OCI-LY7 (cell line): ENCODE data around the gene HBM. TPM values are rescaled to one million over a fixed set of nuclear protein-coding genes. Genes with fewer than 3 reads are reported as not detected.

Experiments used
- BruUV-seq: library from RNA; stranded (reverse); fragments of 400-500 nt; replicated peaks from 2 replicates; lab custom pipeline; 2021; lab: Mats Ljungman, UMichigan
- CTCF ChIA-PET: fragments of 300-600 bp; sonication (Branson Sonifier 250); formaldehyde crosslinking; loops from one replicate; lab custom pipeline; 2022; ENCODE audit warnings: antibody characterized with exemption; ENCODE audit not compliant: unreplicated experiment; lab: Charles Lee
- POLR2A ChIA-PET: fragments of 300-600 bp; sonication (Branson Sonifier 250); formaldehyde crosslinking; loops from one replicate; lab custom pipeline; 2022; ENCODE audit warnings: antibody characterized with exemption; lab: Charles Lee
- DNase-seq: peaks from one replicate; pipeline ENCODE4 v3.0.0-alpha.2; 2015; ENCODE audit warnings: low spot score
- H2AFZ ChIP-seq: fragments of 200-600 bp; sonication (generic), shearing (Covaris generic); 2 replicates; pipeline ENCODE4 v1.6.1; 2014; ENCODE audit warnings: mild to moderate bottlenecking, antibody characterized with exemption, low read length, moderate library complexity
- H3K27ac ChIP-seq: fragments of 200-600 bp; sonication (generic); 2 replicates; pipeline ENCODE4 v1.5.1; 2014; ENCODE audit warnings: mixed run types, low read depth, mild to moderate bottlenecking, moderate library complexity, low read length, inconsistent platforms; ENCODE audit not compliant: poor library complexity, severe bottlenecking
- H3K36me3 ChIP-seq: fragments of 200-600 bp; sonication (generic); 2 replicates; pipeline ENCODE4 v1.6.1; 2014; ENCODE audit warnings: mild to moderate bottlenecking, antibody characterized with exemption, low read length, moderate library complexity, mixed read lengths; ENCODE audit not compliant: insufficient read depth
- H3K4me1 ChIP-seq: fragments of 200-600 bp; sonication (generic); 2 replicates; pipeline ENCODE4 v1.5.1; 2014; ENCODE audit warnings: mild to moderate bottlenecking, low read length; ENCODE audit not compliant: insufficient read depth, poor library complexity, severe bottlenecking
- H3K4me2 ChIP-seq: fragments of 200-600 bp; sonication (generic); 2 replicates; pipeline ENCODE4 v1.6.1; 2014; ENCODE audit warnings: mild to moderate bottlenecking, low read length
- H3K4me3 ChIP-seq: fragments of 200-600 bp; sonication (generic); 2 replicates; pipeline ENCODE4 v1.5.1; 2014; ENCODE audit warnings: mild to moderate bottlenecking, low read depth, low read length; ENCODE audit not compliant: poor library complexity, severe bottlenecking
- H3K79me2 ChIP-seq: fragments of 200-600 bp; sonication (generic); 2 replicates; pipeline ENCODE4 v1.6.1; 2016; ENCODE audit warnings: low read depth, mild to moderate bottlenecking, low read length, moderate library complexity, mixed read lengths; ENCODE audit not compliant: insufficient read depth
- H3K9me2 ChIP-seq: fragments of 200-600 bp; sonication (generic); 2 replicates; pipeline ENCODE4 v1.6.1; 2016; ENCODE audit warnings: mild to moderate bottlenecking, low read length, mixed read lengths; ENCODE audit not compliant: insufficient read depth
- H3K9me3 ChIP-seq: fragments of 200-600 bp; sonication (generic); 2 replicates; pipeline ENCODE4 v1.6.1; 2014; ENCODE audit warnings: mild to moderate bottlenecking, mixed run types, low read length, mixed read lengths
- H4K20me1 ChIP-seq: fragments of 200-600 bp; sonication (generic); 2 replicates; pipeline ENCODE4 v1.6.1; 2014; ENCODE audit warnings: mild to moderate bottlenecking, antibody characterized with exemption, low read length, moderate library complexity, mixed read lengths; ENCODE audit not compliant: insufficient read depth
- CTCF ChIP-seq: fragments of 200-600 bp; sonication (generic); conservative IDR thresholded peaks from 2 replicates; pipeline ENCODE4 v1.5.1; 2014; ENCODE audit warnings: mild to moderate bottlenecking, antibody characterized with exemption, low read length, moderate library complexity, mixed read lengths
- EZH2phosphoT487 ChIP-seq: fragments of 200-600 bp; sonication (generic); IDR thresholded peaks from 2 replicates; pipeline ENCODE4 v1.6.1; 2018; ENCODE audit warnings: low read depth, borderline replicate concordance, mild to moderate bottlenecking, mixed run types, antibody characterized with exemption, low read length, moderate library complexity, mixed read lengths
- intact Hi-C: fragments of 100-400 bp; cut with micrococcal nuclease; formaldehyde crosslinking; loops from one replicate; pipeline ENCODE4 v1.10.0; 2022; ENCODE audit not compliant: unreplicated experiment
- total RNA-seq, 2 experiments: library from RNA; depleted of rRNA in 1 of 2; stranded (reverse); fragments of >200 nt in 1 of 2; shearing (Covaris generic) in 1 of 2; gene quantifications; 2 replicates each; pipeline ENCODE4 v1.2.3, GENCODE V29; 2014 to 2022

HBM gene
- total RNA-seq, 2 experiments from 2014 or later, result not detected

GRCh38 chr16:144797-145252 is 21.0 kb upstream of the HBM start:
- no peaks in the 10 kb centered on the region for H3K36me3 ChIP-seq
- H3K79me2 ChIP-seq, result no peaks in the 10 kb centered on the region
- TF ChIP-seq CTCF (no peak), EZH2phosphoT487 (no peak)
- POLR2A ChIA-PET, result no interaction called here
- BruUV-seq, result no TSS peak
- no peak overlapping the region for H3K4me3 ChIP-seq
- H3K9me2 ChIP-seq, result no peaks in the 10 kb centered on the region
- CTCF ChIA-PET, result no interaction called here
- no peak overlapping the region for H2AFZ ChIP-seq
- H3K4me2 ChIP-seq, result no peak overlapping the region
- intact Hi-C loops, result no loop called here
- no peaks in the 10 kb centered on the region for H4K20me1 ChIP-seq
- no peaks in the 10 kb centered on the region for H3K4me1 ChIP-seq
- no peaks in the 10 kb centered on the region for H3K9me3 ChIP-seq
- no peak overlapping the region for H3K27ac ChIP-seq
- DNase-seq, result no peak

- Histone ChIP-seq H2AFZ (no peak overlapping the region), H3K79me2 (no peaks in the 10 kb centered on the region), H3K9me2 (no peaks in the 10 kb centered on the region), H3K27ac (no peak overlapping the region), H3K36me3 (no peaks in the 10 kb centered on the region), H3K4me2 (no peak overlapping the region), H3K4me3 (no peak overlapping the region), H4K20me1 (no peaks in the 10 kb centered on the region), H3K4me1 (no peaks in the 10 kb centered on the region), H3K9me3 (no peaks in the 10 kb centered on the region)
- intact Hi-C loops, result no loop called here
- ChIA-PET POLR2A (no interaction called here), CTCF (no interaction called here)
- DNase-seq, result no peak
- TF ChIP-seq CTCF, result no peak
- TF ChIP-seq EZH2phosphoT487, result no peak
- BruUV-seq, result no TSS peak
Observed at GRCh38 chr16:146646-147045, 19.1 kb upstream of the HBM start.

- intact Hi-C loops, result no loop called here
- Histone ChIP-seq H4K20me1 (no peaks in the 10 kb centered on the region), H3K36me3 (no peaks in the 10 kb centered on the region), H3K9me3 (no peaks in the 10 kb centered on the region), H3K9me2 (no peaks in the 10 kb centered on the region), H3K79me2 (no peaks in the 10 kb centered on the region), H3K4me2 (no peak overlapping the region), H3K4me1 (no peaks in the 10 kb centered on the region), H3K4me3 (no peak overlapping the region), H2AFZ (no peak overlapping the region), H3K27ac (no peak overlapping the region)
- TF ChIP-seq CTCF, result no peak
- TF ChIP-seq EZH2phosphoT487, result no peak
- CTCF ChIA-PET, result no interaction called here
- no peak for DNase-seq
- POLR2A ChIA-PET, result no interaction called here
- no TSS peak for BruUV-seq
Observed at GRCh38 chr16:149024-149660, 16.6 kb upstream of the HBM start.
